Measurements from ENCODE around the gene OR2L2.
"Not testable (repeated sequence)": the region's sequence is repeated elsewhere in the genome, so short reads cannot be mapped to it uniquely, and the experiment has no call there.

The OR2L2 gene, protein sequence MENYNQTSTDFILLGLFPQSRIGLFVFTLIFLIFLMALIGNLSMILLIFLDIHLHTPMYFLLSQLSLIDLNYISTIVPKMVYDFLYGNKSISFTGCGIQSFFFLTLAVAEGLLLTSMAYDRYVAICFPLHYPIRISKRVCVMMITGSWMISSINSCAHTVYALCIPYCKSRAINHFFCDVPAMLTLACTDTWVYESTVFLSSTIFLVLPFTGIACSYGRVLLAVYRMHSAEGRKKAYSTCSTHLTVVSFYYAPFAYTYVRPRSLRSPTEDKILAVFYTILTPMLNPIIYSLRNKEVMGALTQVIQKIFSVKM

DNA sequence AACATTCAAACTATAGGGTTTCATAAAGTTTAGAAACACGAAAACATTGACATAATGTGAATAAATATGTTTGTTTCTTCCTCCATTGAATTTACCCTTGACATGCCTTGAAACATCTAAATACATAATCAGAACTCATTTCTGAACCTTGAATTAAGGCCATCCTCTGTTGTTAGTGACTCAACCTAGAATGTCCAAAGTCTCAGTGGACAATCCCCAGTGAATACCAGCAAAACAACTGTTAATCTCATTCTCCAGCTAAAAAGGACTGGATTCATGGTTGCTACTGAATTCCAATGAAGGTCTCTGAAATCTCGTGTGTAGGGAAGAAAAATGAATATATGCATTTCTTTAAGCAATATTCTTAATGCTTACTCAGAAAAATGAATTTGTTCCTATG lies at the start of gene OR2L2:
Gene OR2L2, plus strand, starts transcription at position 301 of the 400 bp plus-strand sequence. CDS start 8,198 bp downstream, outside the sequence.
- DNase-seq (ENCODE audit: extremely low read depth in 1 of 2, low read depth in 1 of 2) = no peak

DNA sequence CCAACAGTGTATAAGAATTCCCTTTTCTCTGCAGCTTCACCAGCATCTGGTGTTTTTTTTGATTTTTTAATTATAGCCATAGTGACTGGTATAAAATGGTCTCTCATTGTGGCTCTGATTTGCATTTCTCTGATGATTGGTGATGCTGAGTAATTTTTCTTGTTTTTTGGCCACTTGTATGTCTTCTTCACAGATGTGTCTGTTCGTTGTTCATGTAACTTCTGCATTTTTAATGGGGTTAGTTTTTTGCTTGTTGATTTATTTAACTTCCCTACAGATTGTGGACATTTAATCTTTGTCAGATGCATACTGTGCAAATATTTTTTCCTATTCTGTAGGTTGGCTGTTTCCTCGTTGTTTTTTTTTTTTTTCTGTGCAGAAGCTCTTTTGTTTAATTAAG lies 36.9 kb upstream of the OR2L2 start:
- DNase-seq (ENCODE audit: extremely low read depth in 1 of 2, low read depth in 1 of 2) = no peak

DNA sequence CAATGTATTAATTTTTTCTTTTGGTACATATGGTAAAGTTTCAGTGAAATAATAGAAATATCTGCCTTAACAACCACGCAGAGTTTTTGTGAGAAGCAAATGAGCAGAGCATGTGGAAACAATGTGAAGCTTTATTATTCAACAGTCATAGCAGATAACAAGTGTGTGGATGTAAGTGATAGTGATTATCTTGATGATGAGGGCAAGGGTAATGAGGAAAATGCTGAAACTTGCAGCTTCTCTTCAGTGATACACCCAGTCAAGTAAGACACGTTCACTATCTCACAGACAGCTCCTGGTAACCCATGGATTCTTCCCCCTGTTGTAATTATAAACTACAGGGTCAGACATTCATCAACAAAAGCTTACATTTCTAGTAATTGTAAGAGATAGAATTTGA lies 31.1 kb upstream of the OR2L2 start:
- DNase-seq (ENCODE audit: extremely low read depth in 1 of 2, low read depth in 1 of 2) = no peak

DNA sequence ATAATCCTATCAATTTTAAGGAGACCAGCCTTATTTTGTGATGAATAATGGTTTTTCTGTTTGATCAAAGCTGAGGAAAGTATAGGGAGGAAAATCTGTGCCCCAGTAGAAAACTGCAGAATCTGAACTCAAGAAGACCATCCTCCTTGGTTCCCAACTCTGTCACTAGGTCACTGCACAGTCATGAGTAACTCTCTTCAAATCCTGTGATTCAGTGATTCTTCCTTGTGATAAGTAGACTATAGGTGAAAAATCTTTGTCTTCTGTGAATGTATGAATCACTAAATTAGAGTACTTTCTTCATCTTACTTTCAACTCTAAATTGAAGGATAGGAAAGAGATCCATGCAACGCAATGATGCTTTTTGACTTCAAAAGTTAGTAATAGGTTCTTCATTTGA lies 29.7 kb upstream of the OR2L2 start:
- DNase-seq (ENCODE audit: extremely low read depth in 1 of 2, low read depth in 1 of 2) = no peak

DNA sequence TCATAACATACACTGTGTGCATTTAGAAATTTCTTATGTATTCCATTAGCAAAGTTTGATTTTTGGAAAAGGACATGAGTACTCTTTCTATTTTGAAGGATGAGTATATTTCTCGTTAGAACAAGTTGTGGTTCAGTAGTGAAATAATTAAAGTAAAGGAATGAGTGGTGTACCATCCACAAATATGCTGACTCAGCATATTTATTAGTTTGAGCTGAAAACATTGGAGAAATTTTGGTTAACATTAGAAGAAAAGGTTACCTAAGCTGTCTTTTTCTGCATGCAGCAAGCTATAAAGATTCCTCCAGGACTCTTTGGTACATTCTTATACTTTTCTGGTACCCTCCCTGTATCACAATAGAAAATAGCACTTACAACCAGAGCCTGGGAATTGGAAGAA lies 22.1 kb upstream of the OR2L2 start:
- DNase-seq (ENCODE audit: extremely low read depth in 1 of 2, low read depth in 1 of 2) = no peak

DNA sequence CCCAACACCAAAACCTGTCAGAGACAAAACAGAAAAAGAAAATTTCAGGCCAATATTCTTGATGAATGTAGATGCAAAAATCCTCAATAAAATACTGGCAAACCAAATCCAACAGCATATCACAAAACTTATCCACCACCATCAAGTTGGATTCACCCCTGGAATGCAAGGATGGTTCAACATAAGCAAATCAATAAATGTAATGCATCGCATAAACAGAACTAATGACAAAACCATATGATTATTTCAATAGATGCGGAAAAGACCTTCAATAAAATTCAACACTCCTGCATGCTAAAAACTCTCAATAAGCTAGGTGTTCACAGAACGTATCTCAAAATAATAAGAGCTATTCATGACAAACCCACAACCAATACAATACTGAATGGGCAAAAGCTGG lies 20.2 kb upstream of the OR2L2 start:
- no peak for DNase-seq (ENCODE audit: extremely low read depth in 1 of 2, low read depth in 1 of 2)

DNA sequence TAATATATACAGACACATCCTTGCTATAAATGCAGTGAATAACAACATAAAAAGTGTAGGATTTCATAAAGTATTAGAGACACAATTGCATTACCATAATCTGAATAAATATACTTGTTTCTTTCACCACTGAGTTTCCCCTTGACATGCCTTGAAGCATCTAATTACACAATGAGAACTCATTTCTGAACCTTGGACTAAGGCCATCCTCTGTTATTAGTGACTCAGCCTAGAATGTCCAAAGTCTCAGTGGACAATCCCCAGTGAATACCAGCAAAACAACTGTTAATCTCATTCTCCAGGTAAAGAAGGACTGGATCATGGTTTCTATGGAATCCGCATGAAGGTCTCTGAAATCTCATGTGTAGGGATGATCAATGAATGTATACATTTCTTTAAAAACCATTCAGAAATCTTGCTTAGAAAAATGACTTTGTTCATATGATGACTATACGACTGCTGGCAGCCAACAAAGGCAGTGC lies 16.6 kb upstream of the OR2L2 start, which contains the start of gene OR2L5:
Gene OR2L5, plus strand, starts transcription at position 432 of the 482 bp plus-strand sequence. CDS start 8,288 bp downstream, outside the sequence.
- DNase-seq (ENCODE audit: extremely low read depth in 1 of 2, low read depth in 1 of 2) = no peak

DNA sequence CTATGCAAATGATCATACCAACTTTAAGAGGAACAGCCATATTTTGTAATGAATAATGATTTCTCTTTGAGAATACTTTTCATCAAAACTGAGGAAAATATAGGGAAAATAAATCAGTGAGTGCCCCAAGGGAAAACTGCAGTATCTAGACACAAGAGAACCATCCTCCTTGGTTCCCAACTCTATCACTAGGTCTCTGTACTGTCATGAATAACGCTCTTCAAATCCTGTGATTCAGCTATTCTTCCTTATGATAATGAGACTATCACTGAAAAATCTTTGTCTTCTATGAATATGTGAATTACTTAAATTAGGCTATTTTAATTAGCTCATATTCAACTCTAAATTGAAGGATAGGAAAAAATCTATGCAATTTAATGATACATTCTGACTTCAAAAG lies 14.1 kb upstream of the OR2L2 start:
- no peak for DNase-seq (ENCODE audit: extremely low read depth in 1 of 2, low read depth in 1 of 2)

DNA sequence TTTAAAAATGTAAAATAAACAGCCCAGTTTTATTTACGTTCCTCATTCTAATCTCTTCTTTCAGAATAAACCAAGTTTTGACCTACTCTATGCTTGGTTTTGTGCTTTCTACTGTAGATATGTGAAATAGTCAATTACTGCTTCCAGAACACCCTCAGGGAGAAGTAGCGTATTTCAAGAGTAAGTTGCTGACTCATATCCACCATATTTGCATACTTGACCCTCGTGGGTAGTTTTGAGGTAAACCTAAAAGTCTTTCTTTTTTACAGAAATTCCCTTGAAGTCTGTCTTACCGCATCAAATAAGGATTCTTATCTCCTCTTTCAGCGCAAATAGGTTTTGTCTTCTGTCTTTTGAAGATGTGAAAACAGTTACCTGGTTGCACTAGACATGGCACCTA lies 15.3 kb downstream of the OR2L2 start:
- DNase-seq (ENCODE audit: extremely low read depth in 1 of 2, low read depth in 1 of 2) = no peak

DNA sequence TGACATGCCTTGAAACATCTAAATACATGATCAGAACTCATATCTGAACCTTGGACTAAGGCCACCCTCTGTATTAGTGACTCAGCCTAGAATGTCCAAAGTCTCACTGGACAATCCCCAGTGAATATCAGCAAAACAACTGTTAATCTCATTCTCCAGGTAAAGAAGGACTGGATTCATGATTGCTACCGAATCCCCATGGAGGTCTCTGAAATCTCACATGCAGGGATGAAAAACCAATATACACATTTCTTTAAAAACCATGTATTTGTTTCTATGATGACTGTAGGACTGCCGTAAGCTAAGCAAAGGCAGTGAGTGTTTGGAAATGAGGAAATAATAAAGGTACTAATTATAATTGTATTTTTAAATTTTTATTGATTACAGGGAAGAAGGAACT lies 16.7 kb downstream of the OR2L2 start, which contains the start of gene OR2L3:
Gene OR2L3, plus strand, starts transcription at position 301 of the 400 bp plus-strand sequence. CDS start 13,846 bp downstream, outside the sequence.
- DNase-seq (ENCODE audit: extremely low read depth in 1 of 2, low read depth in 1 of 2) = no peak

DNA sequence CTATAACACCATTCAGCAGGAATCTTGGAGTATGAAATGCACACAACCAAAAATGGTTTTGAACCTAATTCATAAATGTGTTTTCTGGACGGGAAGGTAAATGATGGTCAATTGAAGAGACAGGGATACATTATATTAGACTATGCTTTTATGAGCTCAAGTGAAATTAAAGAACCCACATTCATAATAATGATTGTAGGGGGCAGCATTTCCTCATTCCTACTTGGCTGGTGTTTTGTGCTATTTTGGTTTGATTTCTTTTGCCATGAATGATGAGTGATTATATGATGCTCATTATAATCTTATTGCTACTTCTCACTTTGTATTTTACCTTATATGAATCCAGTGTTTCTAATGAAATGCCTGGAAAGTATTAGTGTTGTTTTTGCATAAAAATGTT lies 17.1 kb downstream of the OR2L2 start:
- no peak for DNase-seq (ENCODE audit: extremely low read depth in 1 of 2, low read depth in 1 of 2)

DNA sequence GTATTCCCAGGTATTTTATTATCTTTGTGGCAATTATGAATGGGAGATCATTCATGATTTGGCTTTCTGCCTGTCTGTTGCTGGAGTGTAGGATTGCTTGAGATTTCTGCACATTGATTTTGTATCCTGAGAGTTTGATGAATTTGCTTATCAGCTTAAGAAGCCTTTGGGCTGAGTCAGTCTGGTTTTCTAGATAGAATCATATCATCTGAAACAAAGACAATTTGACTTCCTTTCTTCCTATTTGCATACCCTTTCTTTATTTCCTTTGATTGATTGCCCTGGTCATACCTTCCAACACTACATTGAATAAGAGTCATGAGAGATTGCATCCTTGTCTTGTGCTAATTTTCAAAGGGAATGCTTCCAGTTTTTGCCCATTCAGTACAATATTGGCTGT lies 24.8 kb downstream of the OR2L2 start:
- DNase-seq (ENCODE audit: extremely low read depth in 1 of 2, low read depth in 1 of 2) = no peak

DNA sequence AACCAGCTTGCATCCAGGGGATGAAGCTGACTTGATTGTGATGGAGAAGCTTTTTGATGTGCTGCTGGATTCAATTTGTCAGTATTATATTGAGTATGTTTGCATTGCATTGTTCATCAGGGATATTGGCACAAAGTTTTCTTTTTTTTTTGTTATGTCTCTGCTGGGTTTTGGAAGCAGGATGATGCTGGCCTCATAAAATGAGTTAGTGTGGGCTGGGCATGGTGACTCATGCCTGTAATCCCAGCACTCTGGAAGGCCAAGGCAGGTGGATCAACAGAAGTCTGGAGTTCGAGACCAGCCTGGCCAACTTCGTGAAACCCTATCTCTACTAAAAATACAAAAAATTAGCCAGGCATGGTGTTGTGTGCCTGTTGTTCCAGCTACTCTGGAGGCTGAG lies 25.4 kb downstream of the OR2L2 start:
- no peak for DNase-seq (ENCODE audit: extremely low read depth in 1 of 2, low read depth in 1 of 2)

DNA sequence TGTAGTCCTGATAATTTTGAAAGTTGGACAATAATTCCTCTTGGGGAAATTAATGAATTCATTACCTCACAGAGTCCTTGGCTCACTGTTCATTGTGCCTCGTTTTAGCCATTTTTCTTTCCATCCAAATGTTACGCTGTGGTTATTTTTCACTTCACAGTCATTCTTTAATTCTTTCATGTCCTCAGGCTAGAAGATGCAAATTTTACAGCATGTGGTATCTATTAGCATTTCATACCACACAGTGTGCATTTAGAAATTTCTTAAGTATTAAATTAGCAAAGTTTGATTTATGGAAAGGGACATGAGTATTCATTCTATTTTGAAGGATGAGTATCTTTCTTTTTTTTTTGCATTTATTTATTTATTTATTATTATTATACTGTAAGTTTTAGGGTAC lies 35.2 kb downstream of the OR2L2 start:
- no peak for DNase-seq (ENCODE audit: extremely low read depth in 1 of 2, low read depth in 1 of 2)

DNA sequence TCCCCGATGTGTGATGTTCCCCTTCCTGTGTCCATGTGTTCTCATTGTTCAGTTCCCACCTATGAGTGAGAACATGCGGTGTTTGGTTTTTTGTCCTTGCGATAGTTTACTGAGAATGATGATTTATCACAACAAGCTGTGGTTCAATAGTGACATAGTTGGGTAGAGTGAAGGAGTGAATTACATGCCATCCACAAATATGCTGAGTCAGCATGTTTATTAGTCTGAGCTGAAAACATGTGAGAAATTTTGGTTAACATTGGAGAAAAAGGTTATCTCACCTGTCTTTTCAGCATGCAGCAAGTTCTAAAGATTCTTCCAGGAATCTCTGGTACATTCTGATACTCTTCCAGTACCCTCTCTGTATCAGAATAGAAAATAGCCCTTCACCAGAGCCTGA lies 35.7 kb downstream of the OR2L2 start:
- DNase-seq (ENCODE audit: extremely low read depth in 1 of 2, low read depth in 1 of 2) = no peak

DNA sequence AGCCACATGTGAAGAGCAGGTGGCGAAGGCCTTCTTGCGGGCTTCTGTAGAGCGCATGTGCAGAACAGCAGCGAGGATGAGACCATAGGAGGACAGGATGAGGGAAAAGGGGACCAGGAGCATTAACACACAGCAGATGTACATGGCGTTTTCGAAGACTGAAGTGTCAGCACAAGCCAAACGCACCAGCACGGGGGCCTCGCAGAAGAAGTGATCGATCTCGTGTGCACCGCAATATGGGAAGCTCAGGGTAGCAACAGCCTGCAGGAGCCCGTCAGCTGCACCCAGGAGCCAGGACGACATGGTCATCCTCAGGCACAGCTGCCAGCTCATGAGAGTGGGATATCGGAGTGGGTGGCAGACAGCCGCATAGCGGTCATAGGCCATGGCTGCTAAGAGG lies 54.0 kb downstream of the OR2L2 start:
- DNase-seq (ENCODE audit: extremely low read depth in 1 of 2, low read depth in 1 of 2) = not testable (repeated sequence)

Data from stimulated activated CD8-positive, alpha-beta memory T cell treated with anti-CD3 and anti-CD28 coated beads, Interleukin-7, amount 100 ng/mL, for 48 hours (primary cell).